Measurements from ENCODE around the gene CD79A.

- no peak for TF ChIP-seq CTCF (IDR thresholded peaks at IDR 0.05; ENCODE audit: poor library complexity, severe bottlenecking)
- TF ChIP-seq POLR2AphosphoS5 (IDR thresholded peaks at IDR 0.05), result peak; percentile 17
- TF ChIP-seq REST (IDR thresholded peaks at IDR 0.05; ENCODE audit: borderline replicate concordance), result no peak
- no peak for TF ChIP-seq EP300 (conservative IDR thresholded peaks at IDR 0.05; ENCODE audit: poor library complexity, severe bottlenecking)
- no peak for TF ChIP-seq TAF1 (IDR thresholded peaks at IDR 0.05; ENCODE audit: low read depth)
- no peak for TF ChIP-seq RAD21 (conservative IDR thresholded peaks at IDR 0.05)
- no peak for TF ChIP-seq EZH2 (IDR thresholded peaks at IDR 0.05; ENCODE audit: borderline replicate concordance, insufficient read depth, low read length, poor library complexity, severe bottlenecking)
Observed at GRCh38 chr19:41928754-41929535, 51.9 kb downstream of the CD79A start.

Measured in neural cell (in vitro differentiated cells).